SK-N-SH treated with all-trans-retinoic acid at 6 μM for 48 hours (cell line): ENCODE measurements around the gene FEN1.
A peak's percentile ranks its signal among the peaks of the same experiment; 100 is the strongest.

Experiments
- ATAC-seq: fragments of 200-7000 bp; cut with Tn5 transposase; 3 replicates; pipeline ENCODE4 v1.9.1; 2020; ENCODE audit warnings: mild to moderate bottlenecking, moderate library complexity
- BACH2 ChIP-seq: fragments of 250-450 bp; sonication (Bioruptor Pico); IDR thresholded peaks from 2 replicates; pipeline ENCODE4 v1.9.0; 2021; ENCODE audit warnings: mild to moderate bottlenecking, borderline replicate concordance
- CREB5 ChIP-seq: fragments of 250-450 bp; sonication (Bioruptor Pico); IDR thresholded peaks from 2 replicates; pipeline ENCODE4 v1.5.1; 2020; ENCODE audit warnings: low read depth, mild to moderate bottlenecking, moderate library complexity
- CSDC2 ChIP-seq: fragments of 250-450 bp; sonication (Bioruptor Pico); IDR thresholded peaks from 2 replicates; pipeline ENCODE4 v1.5.0; 2020; ENCODE audit warnings: mild to moderate bottlenecking, moderate library complexity
- CSRNP3 ChIP-seq: fragments of 250-450 bp; sonication (Bioruptor Pico); IDR thresholded peaks from 2 replicates; pipeline ENCODE4 v1.5.1; 2021; ENCODE audit warnings: mild to moderate bottlenecking, moderate library complexity
- ESRRG ChIP-seq: fragments of 250-450 bp; sonication (Bioruptor Pico); IDR thresholded peaks from 2 replicates; pipeline ENCODE4 v1.6.1; 2021; ENCODE audit warnings: mild to moderate bottlenecking
- GLIS3 ChIP-seq: fragments of 250-450 bp; sonication (Bioruptor Pico); IDR thresholded peaks from 2 replicates; pipeline ENCODE4 v1.5.0; 2020; ENCODE audit warnings: mild to moderate bottlenecking, moderate library complexity
- PPARA ChIP-seq: fragments of 250-450 bp; sonication (Bioruptor Pico); IDR thresholded peaks from 2 replicates; pipeline ENCODE4 v1.5.0; 2020; ENCODE audit warnings: mild to moderate bottlenecking, borderline replicate concordance
- RARB ChIP-seq: fragments of 250-450 bp; sonication (Bioruptor Pico); IDR thresholded peaks from 2 replicates; pipeline ENCODE4 v1.8.0; 2021; ENCODE audit warnings: mild to moderate bottlenecking, moderate library complexity
- SNAI2 ChIP-seq: fragments of 250-450 bp; sonication (Bioruptor Pico); IDR thresholded peaks from 2 replicates; pipeline ENCODE4 v1.5.0; 2020; ENCODE audit warnings: mild to moderate bottlenecking, moderate library complexity
- TCF4 ChIP-seq: fragments of 250-450 bp; sonication (Bioruptor Pico); IDR thresholded peaks from 2 replicates; pipeline ENCODE4 v1.8.0; 2021; ENCODE audit warnings: mild to moderate bottlenecking, moderate library complexity, borderline replicate concordance
- TOX ChIP-seq: fragments of 250-450 bp; sonication (Bioruptor Pico); IDR thresholded peaks from 2 replicates; pipeline ENCODE4 v1.8.0; 2021; ENCODE audit warnings: mild to moderate bottlenecking, moderate library complexity, borderline replicate concordance
- TSHZ2 ChIP-seq: fragments of 250-450 bp; sonication (Bioruptor Pico); IDR thresholded peaks from 2 replicates; pipeline ENCODE4 v1.5.0; 2020; ENCODE audit warnings: mild to moderate bottlenecking, moderate library complexity
- ZC3H10 ChIP-seq: fragments of 250-450 bp; sonication (Bioruptor Pico); IDR thresholded peaks from 2 replicates; pipeline ENCODE4 v1.5.1; 2021; ENCODE audit warnings: mild to moderate bottlenecking, moderate library complexity
- ZFP30 ChIP-seq: fragments of 450-650 bp; formaldehyde crosslinking; IDR thresholded peaks from 2 replicates; pipeline ENCODE4 v1.5.0; 2022; ENCODE audit warnings: mild to moderate bottlenecking, moderate library complexity
- ZNF565 ChIP-seq: fragments of 450-650 bp; formaldehyde crosslinking; conservative IDR thresholded peaks from 2 replicates; pipeline ENCODE4 v1.5.0; 2020; ENCODE audit warnings: low read depth, mild to moderate bottlenecking, moderate library complexity
- ZNF70 ChIP-seq: fragments of 450-650 bp; formaldehyde crosslinking; IDR thresholded peaks from 2 replicates; pipeline ENCODE4 v1.5.0; 2020; ENCODE audit warnings: mild to moderate bottlenecking, moderate library complexity
- ZNF8 ChIP-seq: fragments of 450-650 bp; formaldehyde crosslinking; IDR thresholded peaks from 2 replicates; pipeline ENCODE4 v1.5.0; 2020; ENCODE audit warnings: mild to moderate bottlenecking, moderate library complexity
- TF ChIP-seq, protein P1 (sequence below): fragments of 250-450 bp; sonication (Bioruptor Pico); IDR thresholded peaks from 2 replicates; pipeline ENCODE4 v1.8.0; 2020; ENCODE audit warnings: mild to moderate bottlenecking, moderate library complexity, borderline replicate concordance

The FEN1 gene

GRCh38 chr11:61764606-61765260 lies 28.0 kb upstream of the FEN1 start:
- ATAC-seq: peak; percentile 29; the same call in 1 of the 3 replicates
- TF ChIP-seq, protein P1, sequence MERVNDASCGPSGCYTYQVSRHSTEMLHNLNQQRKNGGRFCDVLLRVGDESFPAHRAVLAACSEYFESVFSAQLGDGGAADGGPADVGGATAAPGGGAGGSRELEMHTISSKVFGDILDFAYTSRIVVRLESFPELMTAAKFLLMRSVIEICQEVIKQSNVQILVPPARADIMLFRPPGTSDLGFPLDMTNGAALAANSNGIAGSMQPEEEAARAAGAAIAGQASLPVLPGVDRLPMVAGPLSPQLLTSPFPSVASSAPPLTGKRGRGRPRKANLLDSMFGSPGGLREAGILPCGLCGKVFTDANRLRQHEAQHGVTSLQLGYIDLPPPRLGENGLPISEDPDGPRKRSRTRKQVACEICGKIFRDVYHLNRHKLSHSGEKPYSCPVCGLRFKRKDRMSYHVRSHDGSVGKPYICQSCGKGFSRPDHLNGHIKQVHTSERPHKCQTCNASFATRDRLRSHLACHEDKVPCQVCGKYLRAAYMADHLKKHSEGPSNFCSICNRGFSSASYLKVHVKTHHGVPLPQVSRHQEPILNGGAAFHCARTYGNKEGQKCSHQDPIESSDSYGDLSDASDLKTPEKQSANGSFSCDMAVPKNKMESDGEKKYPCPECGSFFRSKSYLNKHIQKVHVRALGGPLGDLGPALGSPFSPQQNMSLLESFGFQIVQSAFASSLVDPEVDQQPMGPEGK: no peak
- TF ChIP-seq SNAI2 (CRISPR knock-in tag) (no peak), ZFP30 (CRISPR knock-in tag) (no peak), CREB5 (CRISPR knock-in tag) (no peak), TOX (CRISPR knock-in tag) (no peak), TSHZ2 (CRISPR knock-in tag) (no peak)
- TF ChIP-seq, all 23 proteins: peak for 0

DNA sequence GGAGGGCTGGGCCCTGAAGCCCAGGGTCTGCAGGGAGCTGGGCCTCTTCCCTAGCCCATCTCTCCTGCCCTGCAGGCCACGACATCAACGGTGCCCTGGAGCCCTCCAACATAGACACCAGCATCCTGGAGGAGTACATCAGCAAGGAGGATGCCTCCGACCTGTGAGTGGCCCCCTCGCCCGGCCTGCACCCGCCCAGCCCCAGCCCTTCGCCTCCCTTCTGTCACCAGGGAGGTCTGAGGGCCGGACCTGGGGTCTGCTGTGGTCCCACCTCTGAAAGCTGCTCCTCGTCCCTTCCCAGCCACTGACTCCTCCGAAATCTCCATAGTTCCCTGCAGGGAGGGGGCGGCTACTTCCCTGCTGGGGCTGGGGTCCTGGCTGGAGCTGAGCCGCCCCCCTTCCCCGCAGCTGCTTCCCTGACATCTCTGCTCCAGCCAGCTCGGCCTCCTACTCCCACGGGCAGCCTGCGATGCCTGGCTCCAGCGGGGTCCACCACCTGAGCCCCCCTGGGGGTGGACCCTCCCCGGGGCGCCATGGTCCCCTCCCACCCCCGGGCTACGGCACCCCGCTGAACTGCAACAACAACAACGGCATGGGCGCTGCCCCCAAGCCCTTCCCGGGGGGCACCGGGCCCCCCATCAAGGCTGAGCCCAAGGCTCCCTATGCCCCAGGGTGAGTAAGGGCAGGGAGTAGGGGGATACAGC lies 27.0 kb upstream of the FEN1 start:
- no peak for ATAC-seq
- TF ChIP-seq BACH2: no peak
- no peak for TF ChIP-seq ZNF8 (CRISPR knock-in tag)
- TF ChIP-seq ZNF565 (CRISPR knock-in tag): no peak

- TF ChIP-seq, protein P1: no peak
- TF ChIP-seq TOX (CRISPR knock-in tag): no peak
- no peak for TF ChIP-seq ESRRG
- TF ChIP-seq TSHZ2 (CRISPR knock-in tag): no peak
- TF ChIP-seq CREB5 (CRISPR knock-in tag): no peak
- no peak for TF ChIP-seq CSDC2 (CRISPR knock-in tag)
- no peak for TF ChIP-seq CSRNP3 (CRISPR knock-in tag)
- no peak for TF ChIP-seq ZFP30 (CRISPR knock-in tag)
- no peak for TF ChIP-seq ZC3H10 (CRISPR knock-in tag)
- TF ChIP-seq PPARA (CRISPR knock-in tag): no peak
- no peak for TF ChIP-seq ZNF8 (CRISPR knock-in tag)
- TF ChIP-seq ZNF70: no peak
- TF ChIP-seq TCF4 (CRISPR knock-in tag): no peak
- no peak for TF ChIP-seq ZNF565 (CRISPR knock-in tag)
- TF ChIP-seq BACH2: no peak
- TF ChIP-seq GLIS3 (CRISPR knock-in tag): no peak
- TF ChIP-seq RARB (CRISPR knock-in tag): no peak
- TF ChIP-seq SNAI2 (CRISPR knock-in tag): no peak
- no peak for ATAC-seq
These were observed 26.3 kb upstream of the FEN1 start for GRCh38 chr11:61766353-61766841.
